GM12875 (cell line): ENCODE results near the gene CACFD1.
A peak's percentile ranks its signal among the peaks of the same experiment; 100 is the strongest.

Source experiments
- H3K4me3 ChIP-seq: one replicate; pipeline ENCODE4 v1.5.1; 2011; ENCODE audit warnings: low read depth, low read length, control low read depth
- TF ChIP-seq, protein P1 (sequence below): IDR thresholded peaks from 2 replicates; pipeline ENCODE4 v1.5.1; 2011; ENCODE audit warnings: low read depth, mild to moderate bottlenecking, control low read depth, inconsistent platforms, low read length, moderate library complexity, borderline replicate concordance; ENCODE audit not compliant: insufficient read depth

The CACFD1 gene

DNA sequence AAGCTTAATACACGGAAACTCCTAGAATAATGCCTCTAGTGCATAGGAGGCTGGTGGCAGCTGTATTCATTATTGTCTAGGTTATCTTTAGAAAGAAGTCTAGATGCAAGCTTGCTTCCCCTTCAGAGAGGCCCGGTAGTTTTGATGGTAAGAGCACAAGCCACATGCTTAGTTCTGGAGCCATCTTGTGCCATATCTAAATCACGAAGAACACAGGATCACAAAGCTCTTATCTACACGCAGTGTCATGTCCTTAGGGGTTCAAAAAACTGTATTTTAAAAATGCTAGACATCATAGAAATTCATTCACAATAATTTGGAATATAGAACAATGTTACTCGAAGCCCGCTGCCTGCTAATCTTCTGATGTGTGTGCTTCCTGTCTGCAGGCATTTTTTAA lies 6.2 kb downstream of the CACFD1 start:
- no peak overlapping the region for H3K4me3 ChIP-seq
- TF ChIP-seq, protein P1, sequence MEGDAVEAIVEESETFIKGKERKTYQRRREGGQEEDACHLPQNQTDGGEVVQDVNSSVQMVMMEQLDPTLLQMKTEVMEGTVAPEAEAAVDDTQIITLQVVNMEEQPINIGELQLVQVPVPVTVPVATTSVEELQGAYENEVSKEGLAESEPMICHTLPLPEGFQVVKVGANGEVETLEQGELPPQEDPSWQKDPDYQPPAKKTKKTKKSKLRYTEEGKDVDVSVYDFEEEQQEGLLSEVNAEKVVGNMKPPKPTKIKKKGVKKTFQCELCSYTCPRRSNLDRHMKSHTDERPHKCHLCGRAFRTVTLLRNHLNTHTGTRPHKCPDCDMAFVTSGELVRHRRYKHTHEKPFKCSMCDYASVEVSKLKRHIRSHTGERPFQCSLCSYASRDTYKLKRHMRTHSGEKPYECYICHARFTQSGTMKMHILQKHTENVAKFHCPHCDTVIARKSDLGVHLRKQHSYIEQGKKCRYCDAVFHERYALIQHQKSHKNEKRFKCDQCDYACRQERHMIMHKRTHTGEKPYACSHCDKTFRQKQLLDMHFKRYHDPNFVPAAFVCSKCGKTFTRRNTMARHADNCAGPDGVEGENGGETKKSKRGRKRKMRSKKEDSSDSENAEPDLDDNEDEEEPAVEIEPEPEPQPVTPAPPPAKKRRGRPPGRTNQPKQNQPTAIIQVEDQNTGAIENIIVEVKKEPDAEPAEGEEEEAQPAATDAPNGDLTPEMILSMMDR: no peak

DNA sequence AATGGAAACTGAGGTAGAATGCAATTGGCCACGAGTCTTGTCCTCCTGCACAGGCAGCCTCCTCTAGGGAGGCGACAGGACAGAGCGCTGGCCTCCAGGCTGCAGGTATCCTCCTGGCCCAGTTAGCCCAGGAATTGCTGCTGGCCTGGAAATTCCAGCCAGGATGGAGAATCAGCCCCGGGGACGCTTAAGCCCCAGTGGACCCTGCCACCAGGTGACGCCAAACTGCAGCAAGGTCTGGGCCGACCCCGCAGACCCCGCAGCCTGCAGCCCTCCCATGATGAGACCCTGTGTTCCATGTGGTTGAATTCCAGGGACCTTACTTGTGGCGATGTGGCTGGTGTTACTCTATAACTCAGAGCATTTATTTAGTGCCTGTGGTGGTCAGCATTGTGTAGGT lies 7.3 kb downstream of the CACFD1 start:
- TF ChIP-seq, protein P1: 0 out of 2 replicates have a peak, but pooled peaks have one; percentile 7
- no peak overlapping the region for H3K4me3 ChIP-seq

DNA sequence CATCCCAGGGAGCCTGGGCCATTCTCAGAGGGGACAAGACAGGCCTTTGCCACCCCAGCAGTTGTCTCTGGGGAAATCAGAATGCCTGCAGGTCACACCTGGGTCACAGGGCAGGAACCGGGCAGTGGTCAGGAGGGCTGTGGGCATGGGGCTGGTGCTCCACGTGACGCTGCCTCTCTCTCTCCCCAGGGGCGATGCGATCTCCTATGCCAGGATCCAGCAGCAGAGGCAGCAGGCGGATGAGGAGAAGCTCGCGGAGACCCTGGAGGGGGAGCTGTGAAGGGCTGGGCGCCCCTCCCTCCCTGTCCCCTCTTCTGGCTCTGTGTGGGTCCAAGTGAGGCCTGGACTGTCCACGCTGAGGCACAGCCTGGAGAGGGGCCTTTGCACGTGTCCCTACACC lies 8.6 kb downstream of the CACFD1 start:
- TF ChIP-seq, protein P1: no peak
- no peak overlapping the region for H3K4me3 ChIP-seq

DNA sequence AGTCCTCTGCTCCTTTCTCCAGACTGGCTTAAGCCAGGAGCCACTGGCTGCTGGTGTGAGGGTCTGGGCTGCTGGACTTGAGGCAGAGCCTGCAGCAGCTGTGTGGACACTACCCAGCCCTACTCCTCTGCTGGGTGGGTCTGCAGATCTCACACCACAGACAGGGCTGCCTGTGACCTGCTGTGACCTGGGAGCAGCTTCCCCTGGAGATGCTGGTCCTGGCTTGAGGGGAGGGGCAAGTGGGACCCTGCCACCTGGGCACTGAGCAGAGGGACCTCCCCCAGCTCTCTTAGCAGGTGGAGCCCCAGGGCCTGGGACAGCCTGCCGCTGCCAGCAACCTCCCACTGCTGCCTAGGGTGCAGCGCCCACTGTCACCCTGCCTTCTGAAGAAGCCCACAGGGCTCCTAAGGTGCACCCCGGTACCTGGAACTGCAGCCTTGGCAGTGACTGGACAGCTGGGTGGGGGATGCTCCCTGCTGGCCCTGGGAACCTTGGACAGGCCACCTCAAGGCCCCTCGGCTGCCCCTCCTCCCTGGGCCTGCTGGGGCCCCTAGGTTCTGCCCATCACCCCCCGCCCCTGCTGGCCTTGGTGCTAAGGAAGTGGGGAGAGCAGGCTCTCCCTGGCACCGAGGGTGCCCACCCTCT lies 9.1 kb downstream of the CACFD1 start:
- TF ChIP-seq, protein P1: no peak
- no peak overlapping the region for H3K4me3 ChIP-seq

DNA sequence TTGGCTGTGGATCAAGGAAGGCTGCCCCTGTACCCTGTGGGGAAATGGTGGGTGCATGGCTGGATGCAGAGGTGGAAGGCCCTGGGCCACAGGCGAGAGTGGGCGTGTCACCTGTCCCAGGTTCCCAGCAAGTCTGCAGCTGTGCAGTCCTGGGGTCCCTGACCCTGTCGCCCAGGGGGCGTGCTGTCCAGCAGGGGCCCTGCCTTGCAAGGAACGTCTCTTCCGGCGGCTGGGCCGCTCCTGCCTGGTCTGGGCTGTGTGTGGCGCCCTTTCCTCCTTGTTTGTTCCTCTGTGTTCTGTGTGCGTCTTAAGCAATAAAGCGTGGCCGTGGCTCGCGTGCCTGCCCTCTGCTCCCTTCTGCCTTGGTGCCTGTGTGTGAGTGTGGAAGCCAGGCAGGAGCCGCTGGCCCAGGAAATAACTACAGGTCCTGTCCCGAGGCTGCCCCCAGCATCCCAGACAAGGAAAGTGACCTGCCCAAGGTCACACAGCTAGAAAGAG lies 10.7 kb downstream of the CACFD1 start:
- H3K4me3 ChIP-seq: no peak overlapping the region
- TF ChIP-seq, protein P1: no peak

DNA sequence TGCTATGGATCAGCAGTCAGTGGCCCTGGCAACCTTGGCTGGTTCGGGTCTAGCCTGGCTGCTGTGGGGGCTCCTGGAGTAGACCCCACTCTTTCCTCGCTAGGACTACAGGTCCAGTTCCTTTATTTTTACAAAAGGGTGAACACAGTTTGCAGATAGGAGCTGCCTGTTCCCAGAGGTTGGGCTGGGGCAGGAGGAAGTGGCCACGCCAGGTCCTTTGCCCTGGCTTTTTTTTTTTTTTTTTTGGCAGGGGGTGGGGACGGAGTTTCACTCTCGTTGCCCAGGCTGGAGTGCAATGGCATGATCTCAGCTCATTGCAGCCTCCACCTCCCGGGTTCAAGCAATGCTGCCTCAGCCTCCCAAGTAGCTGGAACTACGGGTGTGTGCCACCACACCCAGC lies 11.2 kb downstream of the CACFD1 start:
- TF ChIP-seq, protein P1: no peak
- H3K4me3 ChIP-seq: no peak overlapping the region

DNA sequence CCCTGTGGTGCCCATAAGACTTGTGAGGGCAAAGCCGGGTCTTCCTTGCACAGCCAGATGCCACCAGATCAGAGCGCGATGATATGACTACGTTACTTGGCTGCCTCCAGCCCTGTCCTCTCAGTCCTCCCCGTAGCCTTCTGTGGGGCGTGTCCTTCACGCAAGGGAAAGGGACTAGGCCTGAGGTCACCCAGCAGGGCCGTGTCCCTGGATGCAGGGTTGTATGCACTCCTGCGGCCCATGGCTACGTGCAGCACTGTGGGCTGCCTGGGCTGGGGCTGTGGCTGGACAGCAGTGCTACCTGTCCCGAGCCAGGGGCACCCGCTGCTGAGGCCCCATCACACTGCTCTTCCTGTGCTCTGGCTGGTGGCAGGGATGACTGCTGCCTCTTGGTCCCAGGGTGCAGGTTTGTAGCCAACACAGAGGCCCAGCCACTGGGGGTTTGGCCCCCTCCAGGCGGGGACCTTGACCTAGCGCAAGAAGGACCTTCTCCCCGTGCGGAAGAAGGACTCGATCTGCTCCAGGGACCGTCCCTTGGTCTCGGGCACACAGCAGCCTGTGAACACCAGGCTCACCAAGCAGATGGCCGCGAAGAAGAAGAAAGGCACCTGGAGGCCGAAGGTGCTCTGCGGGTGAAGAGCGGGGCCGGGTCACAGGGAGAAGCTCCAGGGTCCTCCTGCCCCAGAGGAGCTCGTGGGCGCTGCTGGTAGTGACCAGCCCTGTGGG lies 11.9 kb downstream of the CACFD1 start:
- TF ChIP-seq, protein P1: no peak

More for the DNA sequence above, 11.9 kb downstream of the CACFD1 start:
- no peak overlapping the region for H3K4me3 ChIP-seq
